ENCODE data around the gene MAOA. TPM values are rescaled to one million over a fixed set of nuclear protein-coding genes. Genes with fewer than 3 reads are reported as not detected.

Gene MAOA
- total RNA-seq, 1 experiment from 2014 or later = 6.3 TPM

- H4K20me1 ChIP-seq (ENCODE audit: low read length) = no peaks in the 10 kb centered on the region
- no peaks in the 10 kb centered on the region for H3K79me2 ChIP-seq (ENCODE audit: low read length)
- H3K4me1 ChIP-seq (ENCODE audit: insufficient read depth, low read length) = no peaks in the 10 kb centered on the region; the same call in 1 of the 2 replicates
- no peak overlapping the region for H3K27ac ChIP-seq (ENCODE audit: low read length)
- TF ChIP-seq CTCF (conservative IDR thresholded peaks at IDR 0.05; ENCODE audit: low read depth, low read length) = no peak
- no peak for TF ChIP-seq EZH2phosphoT487 (IDR thresholded peaks at IDR 0.05; ENCODE audit: borderline replicate concordance, low read length)
- TF ChIP-seq EZH2 (IDR thresholded peaks at IDR 0.05; ENCODE audit: low read length, unreplicated experiment) = no peak
- no peaks in the 10 kb centered on the region for H3K36me3 ChIP-seq (ENCODE audit: low read depth, low read length)
- POLR2A ChIA-PET (ENCODE audit: unreplicated experiment) = no interaction called here
- CTCF ChIA-PET = no interaction called here
- H3K9me3 ChIP-seq (ENCODE audit: low read length) = no peaks in the 10 kb centered on the region
- no peak overlapping the region for H3K4me3 ChIP-seq (ENCODE audit: low read length)
- H2AFZ ChIP-seq (ENCODE audit: low read length) = no peak overlapping the region
- no peak for ATAC-seq
- no peak overlapping the region for H3K4me2 ChIP-seq (ENCODE audit: low read length)
- BruUV-seq (replicated peaks) = no TSS peak
- no peak overlapping the region for H3K9ac ChIP-seq (ENCODE audit: low read length)
- no peaks in the 10 kb centered on the region for H3K9me2 ChIP-seq (replicated peaks; ENCODE audit: low read length)
- intact Hi-C loops (cut with micrococcal nuclease) = no loop called here
- DNase-seq = peak; percentile 38
- H3K27me3 ChIP-seq (ENCODE audit: low read length) = no peaks in the 10 kb centered on the region
- no peaks in the 10 kb centered on the region for H3F3A ChIP-seq (ENCODE audit: low read length, unreplicated experiment)
Measured at GRCh38 chrX:43718546-43718945, 62.4 kb downstream of the MAOA start.

- ATAC-seq (no peak), DNase-seq (peak; percentile 57)
- ChIA-PET CTCF (no interaction called here), POLR2A (ENCODE audit: unreplicated experiment) (no interaction called here)
- H3K4me3 ChIP-seq (ENCODE audit: low read length) = no peak overlapping the region
- H3K9ac ChIP-seq (ENCODE audit: low read length) = no peak overlapping the region
- H3K27ac ChIP-seq (ENCODE audit: low read length) = no peak overlapping the region
- BruUV-seq (replicated peaks) = no TSS peak
- H3K9me2 ChIP-seq (replicated peaks; ENCODE audit: low read length) = no peaks in the 10 kb centered on the region
- no peaks in the 10 kb centered on the region for H3K36me3 ChIP-seq (ENCODE audit: low read depth, low read length)
- no peaks in the 10 kb centered on the region for H3K79me2 ChIP-seq (ENCODE audit: low read length)
- no peak for TF ChIP-seq EZH2phosphoT487 (IDR thresholded peaks at IDR 0.05; ENCODE audit: borderline replicate concordance, low read length)
- TF ChIP-seq EZH2 (IDR thresholded peaks at IDR 0.05; ENCODE audit: low read length, unreplicated experiment) = no peak
- TF ChIP-seq CTCF (conservative IDR thresholded peaks at IDR 0.05; ENCODE audit: low read depth, low read length) = no peak
- H3K9me3 ChIP-seq (ENCODE audit: low read length) = no peaks in the 10 kb centered on the region
- H4K20me1 ChIP-seq (ENCODE audit: low read length) = no peaks in the 10 kb centered on the region
- intact Hi-C loops (cut with micrococcal nuclease) = no loop called here
- H2AFZ ChIP-seq (ENCODE audit: low read length) = no peak overlapping the region
- H3K4me2 ChIP-seq (ENCODE audit: low read length) = no peak overlapping the region
- no peaks in the 10 kb centered on the region for H3F3A ChIP-seq (ENCODE audit: low read length, unreplicated experiment)
- no peaks in the 10 kb centered on the region for H3K27me3 ChIP-seq (ENCODE audit: low read length)
- no peaks in the 10 kb centered on the region; the same call in 1 of the 2 replicates for H3K4me1 ChIP-seq (ENCODE audit: insufficient read depth, low read length)
Measured at GRCh38 chrX:43718956-43719355, 62.9 kb downstream of the MAOA start.

GRCh38 chrX:43720082-43720481 is 64.0 kb downstream of the MAOA start:
- ChIA-PET CTCF (no interaction called here), POLR2A (ENCODE audit: unreplicated experiment) (no interaction called here)
- Histone ChIP-seq H3K4me2 (ENCODE audit: low read length) (no peak overlapping the region), H3K9me2 (replicated peaks; ENCODE audit: low read length) (no peaks in the 10 kb centered on the region), H3F3A (ENCODE audit: low read length, unreplicated experiment) (no peaks in the 10 kb centered on the region), H3K27ac (ENCODE audit: low read length) (no peak overlapping the region), H3K27me3 (ENCODE audit: low read length) (no peaks in the 10 kb centered on the region), H3K79me2 (ENCODE audit: low read length) (no peaks in the 10 kb centered on the region), H3K36me3 (ENCODE audit: low read depth, low read length) (no peaks in the 10 kb centered on the region), H3K9me3 (ENCODE audit: low read length) (no peaks in the 10 kb centered on the region), H3K9ac (ENCODE audit: low read length) (no peak overlapping the region), H3K4me3 (ENCODE audit: low read length) (no peak overlapping the region), H3K4me1 (ENCODE audit: insufficient read depth, low read length) (no peaks in the 10 kb centered on the region; the same call in 1 of the 2 replicates), H4K20me1 (ENCODE audit: low read length) (no peaks in the 10 kb centered on the region), H2AFZ (ENCODE audit: low read length) (no peak overlapping the region)
- no peak for DNase-seq
- no peak for ATAC-seq
- TF ChIP-seq CTCF (conservative IDR thresholded peaks at IDR 0.05; ENCODE audit: low read depth, low read length) = no peak
- BruUV-seq (replicated peaks) = no TSS peak
- intact Hi-C loops (cut with micrococcal nuclease) = no loop called here
